Measurements from ENCODE around the gene GON7. TPM values are rescaled to one million over a fixed set of nuclear protein-coding genes. Genes with fewer than 3 reads are reported as not detected.
A peak's percentile ranks its signal among the peaks of the same experiment; 100 is the strongest.

The GON7 gene
- total RNA-seq, 1 donor = 11.6 TPM

DNA sequence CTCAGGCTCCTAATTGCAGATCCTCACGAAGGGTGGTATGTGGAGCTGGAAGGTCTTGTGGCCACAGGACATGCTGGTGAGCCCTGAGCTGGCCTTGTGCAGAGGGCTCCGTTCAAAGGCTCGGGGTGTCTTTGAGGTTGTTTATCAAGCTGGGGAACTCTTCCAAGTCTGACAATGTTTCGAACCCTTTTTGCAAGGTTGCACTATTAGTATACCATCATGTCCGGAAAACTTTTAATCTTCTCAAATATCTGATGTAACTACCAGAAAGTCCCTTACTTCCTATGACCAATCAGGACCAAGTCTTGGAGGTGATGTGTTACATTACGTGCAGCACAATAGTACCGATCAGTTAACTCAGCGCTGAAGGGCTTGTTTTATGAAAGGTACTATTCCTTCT is 21.7 kb upstream of the GON7 start:
- H3K4me3 ChIP-seq (ENCODE audit: insufficient read depth, low read length) = no peak overlapping the region

DNA sequence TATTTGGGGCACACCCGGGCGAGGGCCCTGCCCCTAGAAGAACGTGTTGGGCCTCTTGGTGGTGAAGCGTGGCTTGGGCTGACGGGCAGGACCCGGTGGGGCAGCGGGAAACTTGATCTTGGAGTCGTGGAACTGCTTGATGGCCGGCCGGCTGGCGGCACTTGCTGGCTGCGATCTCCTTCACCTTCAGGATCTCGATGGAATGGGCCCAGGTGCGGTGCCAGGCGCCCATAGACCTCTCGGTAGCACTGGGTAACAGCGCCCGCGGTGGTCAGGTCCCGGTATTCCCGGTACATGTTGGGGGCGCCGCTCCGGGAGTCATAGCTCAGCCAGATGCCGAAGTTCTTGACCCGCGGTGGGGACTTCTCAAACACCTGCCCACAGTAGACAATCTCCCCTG is 16.7 kb upstream of the GON7 start:
- H3K4me1 ChIP-seq (ENCODE audit: insufficient read depth, low read length) = no peaks in the 10 kb centered on the region
- H3K79me2 ChIP-seq (ENCODE audit: insufficient read depth, low read length) = no peaks in the 10 kb centered on the region
- H3K4me2 ChIP-seq (ENCODE audit: insufficient read depth, low read length) = no peak overlapping the region
- H4K20me1 ChIP-seq (ENCODE audit: insufficient read depth, low read length) = no peaks in the 10 kb centered on the region
- no peak overlapping the region for H3K27ac ChIP-seq (ENCODE audit: low read depth, low read length)
- no peaks in the 10 kb centered on the region for H3K27me3 ChIP-seq (ENCODE audit: insufficient read depth, low read length)
- H3K36me3 ChIP-seq (ENCODE audit: insufficient read depth, low read length) = peaks cover 34% of the 10 kb centered on the region
- no peaks in the 10 kb centered on the region for H3K9me3 ChIP-seq (ENCODE audit: low read depth, low read length)
- H2AFZ ChIP-seq (ENCODE audit: low read length) = no peak overlapping the region
- no peak overlapping the region for H3K4me3 ChIP-seq (ENCODE audit: insufficient read depth, low read length)
- TF ChIP-seq, protein P1, sequence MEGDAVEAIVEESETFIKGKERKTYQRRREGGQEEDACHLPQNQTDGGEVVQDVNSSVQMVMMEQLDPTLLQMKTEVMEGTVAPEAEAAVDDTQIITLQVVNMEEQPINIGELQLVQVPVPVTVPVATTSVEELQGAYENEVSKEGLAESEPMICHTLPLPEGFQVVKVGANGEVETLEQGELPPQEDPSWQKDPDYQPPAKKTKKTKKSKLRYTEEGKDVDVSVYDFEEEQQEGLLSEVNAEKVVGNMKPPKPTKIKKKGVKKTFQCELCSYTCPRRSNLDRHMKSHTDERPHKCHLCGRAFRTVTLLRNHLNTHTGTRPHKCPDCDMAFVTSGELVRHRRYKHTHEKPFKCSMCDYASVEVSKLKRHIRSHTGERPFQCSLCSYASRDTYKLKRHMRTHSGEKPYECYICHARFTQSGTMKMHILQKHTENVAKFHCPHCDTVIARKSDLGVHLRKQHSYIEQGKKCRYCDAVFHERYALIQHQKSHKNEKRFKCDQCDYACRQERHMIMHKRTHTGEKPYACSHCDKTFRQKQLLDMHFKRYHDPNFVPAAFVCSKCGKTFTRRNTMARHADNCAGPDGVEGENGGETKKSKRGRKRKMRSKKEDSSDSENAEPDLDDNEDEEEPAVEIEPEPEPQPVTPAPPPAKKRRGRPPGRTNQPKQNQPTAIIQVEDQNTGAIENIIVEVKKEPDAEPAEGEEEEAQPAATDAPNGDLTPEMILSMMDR (IDR thresholded peaks at IDR 0.05; ENCODE audit: extremely low read depth, low read depth, low read length) = no peak
- DNase-seq (ENCODE audit: insufficient read length, low spot score, missing footprints) = no peak

More for the DNA sequence above, 21.7 kb upstream of the GON7 start:
- peaks cover 23% of the 10 kb centered on the region for H3K36me3 ChIP-seq (ENCODE audit: insufficient read depth, low read length)
- no peaks in the 10 kb centered on the region for H3K79me2 ChIP-seq (ENCODE audit: insufficient read depth, low read length)
- H3K9me3 ChIP-seq (ENCODE audit: low read depth, low read length) = no peaks in the 10 kb centered on the region
- no peak overlapping the region for H2AFZ ChIP-seq (ENCODE audit: low read length)
- no peak overlapping the region for H3K4me2 ChIP-seq (ENCODE audit: insufficient read depth, low read length)
- no peak overlapping the region for H3K27ac ChIP-seq (ENCODE audit: low read depth, low read length)
- H3K27me3 ChIP-seq (ENCODE audit: insufficient read depth, low read length) = no peaks in the 10 kb centered on the region
- no peaks in the 10 kb centered on the region for H4K20me1 ChIP-seq (ENCODE audit: insufficient read depth, low read length)
- TF ChIP-seq, protein P1 (IDR thresholded peaks at IDR 0.05; ENCODE audit: extremely low read depth, low read depth, low read length) = no peak
- no peaks in the 10 kb centered on the region for H3K4me1 ChIP-seq (ENCODE audit: insufficient read depth, low read length)
- DNase-seq (ENCODE audit: insufficient read length, low spot score, missing footprints) = no peak

DNA sequence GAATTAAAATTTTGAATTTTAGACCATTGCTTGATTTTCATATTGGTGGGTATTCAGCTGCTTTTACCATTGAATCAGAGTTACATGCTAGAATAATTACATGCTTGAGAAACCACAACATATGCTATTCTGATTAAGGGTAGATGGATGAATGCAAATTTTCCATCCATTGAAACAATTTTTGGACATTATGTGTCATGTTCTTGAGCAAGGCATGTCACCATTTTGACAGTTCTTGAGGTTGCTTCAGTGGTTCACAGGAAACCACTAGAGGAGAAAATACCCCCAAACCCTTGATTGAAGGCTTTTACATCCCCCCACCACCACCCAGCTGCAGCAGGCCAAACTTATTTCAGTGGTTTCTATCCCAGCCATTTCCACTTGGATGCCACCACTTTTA is 13.6 kb upstream of the GON7 start:
- DNase-seq (ENCODE audit: insufficient read length, low spot score, missing footprints) = peak; percentile 47

DNA sequence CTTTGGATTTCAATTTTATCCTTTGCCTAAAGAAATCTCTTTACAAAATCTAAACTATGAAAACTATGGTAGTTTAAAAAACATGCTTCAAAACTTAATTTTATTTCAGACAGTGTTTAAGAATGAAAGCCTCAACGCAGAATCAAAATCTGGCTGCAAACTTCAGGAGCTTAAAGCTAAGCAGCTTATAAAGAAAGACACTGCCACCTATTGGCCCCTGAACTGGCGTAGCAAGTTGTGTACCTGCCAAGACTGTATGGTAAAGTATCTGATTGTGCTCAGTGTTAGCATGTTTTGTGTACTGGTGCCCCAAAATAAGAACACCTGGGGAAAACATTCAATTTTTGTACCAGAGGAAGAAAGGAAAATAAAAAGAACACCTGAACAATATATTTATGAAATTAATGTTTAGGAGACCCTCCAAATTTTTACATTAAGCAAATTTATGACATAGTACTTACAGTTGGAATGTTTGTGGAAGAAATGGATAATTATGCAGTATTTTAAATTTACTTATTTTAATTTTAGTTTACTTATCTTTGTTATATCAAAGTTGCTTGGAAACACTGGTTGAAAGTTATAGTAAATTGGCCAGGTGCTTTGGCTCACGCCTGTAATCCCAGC is 12.3 kb upstream of the GON7 start:
- H3K9me3 ChIP-seq (ENCODE audit: low read depth, low read length) = no peaks in the 10 kb centered on the region
- no peaks in the 10 kb centered on the region for H3K4me1 ChIP-seq (ENCODE audit: insufficient read depth, low read length)
- H3K4me3 ChIP-seq (ENCODE audit: insufficient read depth, low read length) = no peak overlapping the region
- H3K79me2 ChIP-seq (ENCODE audit: insufficient read depth, low read length) = no peaks in the 10 kb centered on the region
- no peaks in the 10 kb centered on the region for H4K20me1 ChIP-seq (ENCODE audit: insufficient read depth, low read length)
- no peak overlapping the region for H3K27ac ChIP-seq (ENCODE audit: low read depth, low read length)
- no peak overlapping the region for H3K4me2 ChIP-seq (ENCODE audit: insufficient read depth, low read length)
- no peak overlapping the region for H2AFZ ChIP-seq (ENCODE audit: low read length)
- peaks cover 44% of the 10 kb centered on the region for H3K36me3 ChIP-seq (ENCODE audit: insufficient read depth, low read length)
- no peaks in the 10 kb centered on the region for H3K27me3 ChIP-seq (ENCODE audit: insufficient read depth, low read length)
- DNase-seq (ENCODE audit: insufficient read length, low spot score, missing footprints) = peak; percentile 79
- TF ChIP-seq, protein P1 (IDR thresholded peaks at IDR 0.05; ENCODE audit: extremely low read depth, low read depth, low read length) = peak; percentile 60

More for the DNA sequence above, 13.6 kb upstream of the GON7 start:
- H3K36me3 ChIP-seq (ENCODE audit: insufficient read depth, low read length) = peaks cover 33% of the 10 kb centered on the region
- H3K4me2 ChIP-seq (ENCODE audit: insufficient read depth, low read length) = no peak overlapping the region
- H2AFZ ChIP-seq (ENCODE audit: low read length) = no peak overlapping the region
- TF ChIP-seq, protein P1 (IDR thresholded peaks at IDR 0.05; ENCODE audit: extremely low read depth, low read depth, low read length) = no peak
- no peaks in the 10 kb centered on the region for H3K79me2 ChIP-seq (ENCODE audit: insufficient read depth, low read length)
- H4K20me1 ChIP-seq (ENCODE audit: insufficient read depth, low read length) = no peaks in the 10 kb centered on the region
- no peak overlapping the region for H3K27ac ChIP-seq (ENCODE audit: low read depth, low read length)
- no peaks in the 10 kb centered on the region for H3K4me1 ChIP-seq (ENCODE audit: insufficient read depth, low read length)
- H3K27me3 ChIP-seq (ENCODE audit: insufficient read depth, low read length) = no peaks in the 10 kb centered on the region
- H3K4me3 ChIP-seq (ENCODE audit: insufficient read depth, low read length) = no peak overlapping the region
- no peaks in the 10 kb centered on the region for H3K9me3 ChIP-seq (ENCODE audit: low read depth, low read length)

Measured in osteoblast (primary cell).